Liver (tissue), 9 donors: ENCODE results near the gene AOPEP. TPM values are rescaled to one million over a fixed set of nuclear protein-coding genes. Genes with fewer than 3 reads are reported as not detected.

Source experiments
- DNase-seq: peaks from one replicate; pipeline ENCODE4 v3.0.0-alpha.2; 2017; ENCODE audit warnings: low spot score
- H3K27ac ChIP-seq, 2 donors: one replicate each; pipeline ENCODE4 v1.7.0; 2013; ENCODE audit warnings: inconsistent platforms in 2 of 2, low read length in 2 of 2, control low read depth in 1 of 2, low read depth in 1 of 2, mild to moderate bottlenecking in 1 of 2
- H3K27me3 ChIP-seq, 4 donors: one replicate each; pipeline versions ENCODE4 v1.6.1 to v1.7.0; 2013; ENCODE audit warnings: low read length in 3 of 4, inconsistent platforms in 1 of 4, mild to moderate bottlenecking in 1 of 4, moderate library complexity in 1 of 4; ENCODE audit not compliant: control insufficient read depth in 4 of 4, insufficient read depth in 4 of 4
- H3K36me3 ChIP-seq, 4 donors: one replicate each; pipeline versions ENCODE4 v1.6.1 to v1.7.0; 2013; ENCODE audit warnings: low read length in 3 of 4, mild to moderate bottlenecking in 3 of 4, low read depth in 1 of 4, moderate library complexity in 1 of 4; ENCODE audit not compliant: control insufficient read depth in 4 of 4, insufficient read depth in 3 of 4
- H3K4me1 ChIP-seq, 4 donors: one replicate each; pipeline versions ENCODE4 v1.6.1 to v1.7.0; 2013; ENCODE audit warnings: low read length in 3 of 4, mild to moderate bottlenecking in 3 of 4, moderate library complexity in 1 of 4; ENCODE audit not compliant: control insufficient read depth in 4 of 4, insufficient read depth in 4 of 4
- H3K4me3 ChIP-seq, 3 donors: one replicate each; pipeline versions ENCODE4 v1.6.1 to v1.7.0; 2013; ENCODE audit warnings: low read length in 3 of 3, control low read depth in 1 of 3, low read depth in 1 of 3, mild to moderate bottlenecking in 1 of 3
- H3K9ac ChIP-seq, 2 donors: one replicate each; pipeline ENCODE4 v1.7.0; 2013; ENCODE audit warnings: low read length in 2 of 2, mild to moderate bottlenecking in 2 of 2, moderate library complexity in 2 of 2, control low read depth in 1 of 2, low read depth in 1 of 2
- H3K9me3 ChIP-seq, 4 donors: one replicate each; pipeline versions ENCODE4 v1.6.1 to v1.7.0; 2013; ENCODE audit warnings: low read length in 3 of 4; ENCODE audit not compliant: control insufficient read depth in 4 of 4
- ATF3 ChIP-seq: IDR thresholded peaks from 2 replicates; pipeline ENCODE4 v1.6.1; 2016; ENCODE audit warnings: antibody characterized with exemption
- CTCF ChIP-seq: fragments of 150-350 bp; IDR thresholded peaks from 2 replicates; pipeline ENCODE4 v1.5.1; 2017; ENCODE audit warnings: improper control_type of control experiment, low read depth, low read length; ENCODE audit not compliant: missing input control
- EGR1 ChIP-seq, 2 donors: IDR thresholded peaks; 2 replicates each; pipeline ENCODE4 v1.6.1; 2016 to 2018; ENCODE audit warnings: antibody characterized with exemption in 2 of 2, low read depth in 2 of 2
- FOXA1 ChIP-seq: IDR thresholded peaks from 2 replicates; pipeline ENCODE4 v1.6.1; 2016; ENCODE audit warnings: antibody characterized with exemption
- FOXA2 ChIP-seq: IDR thresholded peaks from 2 replicates; pipeline ENCODE4 v1.6.1; 2016; ENCODE audit warnings: antibody characterized with exemption
- GABPA ChIP-seq, 2 donors: IDR thresholded peaks in 1 of 2; conservative IDR thresholded peaks in 1 of 2; 2 replicates each; pipeline ENCODE4 v1.6.1; 2016; ENCODE audit warnings: antibody characterized with exemption in 2 of 2, mild to moderate bottlenecking in 1 of 2, moderate library complexity in 1 of 2
- HNF4A ChIP-seq, 2 donors: conservative IDR thresholded peaks; 2 replicates each; pipeline ENCODE4 v1.6.1; 2016; ENCODE audit warnings: antibody characterized with exemption in 2 of 2, mild to moderate bottlenecking in 2 of 2
- HNF4G ChIP-seq: IDR thresholded peaks from 2 replicates; pipeline ENCODE4 v1.6.1; 2016; ENCODE audit warnings: antibody characterized with exemption
- JUND ChIP-seq, 2 donors: IDR thresholded peaks; 2 replicates each; pipeline ENCODE4 v1.6.1; 2016; ENCODE audit warnings: antibody characterized with exemption in 2 of 2
- MAX ChIP-seq: IDR thresholded peaks from 2 replicates; pipeline ENCODE4 v1.6.1; 2016; ENCODE audit warnings: antibody characterized with exemption
- NR2F2 ChIP-seq: IDR thresholded peaks from 2 replicates; pipeline ENCODE4 v1.6.1; 2016; ENCODE audit warnings: antibody characterized with exemption
- RAD21 ChIP-seq, 2 donors: IDR thresholded peaks; 2 replicates each; pipeline ENCODE4 v1.6.1; 2016; ENCODE audit warnings: antibody characterized with exemption in 2 of 2, mild to moderate bottlenecking in 2 of 2
- REST ChIP-seq: IDR thresholded peaks from 2 replicates; pipeline ENCODE4 v1.6.1; 2016; ENCODE audit warnings: antibody characterized with exemption, mild to moderate bottlenecking
- RXRA ChIP-seq, 2 donors: IDR thresholded peaks; 2 replicates each; pipeline ENCODE4 v1.6.1; 2017 to 2018; ENCODE audit warnings: antibody characterized with exemption in 2 of 2, mild to moderate bottlenecking in 1 of 2
- SP1 ChIP-seq: IDR thresholded peaks from 2 replicates; pipeline ENCODE4 v1.6.1; 2018; ENCODE audit warnings: antibody characterized with exemption, mild to moderate bottlenecking
- TAF1 ChIP-seq: conservative IDR thresholded peaks from 2 replicates; pipeline ENCODE4 v1.6.1; 2016; ENCODE audit warnings: antibody characterized with exemption, mild to moderate bottlenecking
- YY1 ChIP-seq: IDR thresholded peaks from 2 replicates; pipeline ENCODE4 v1.6.1; 2016; ENCODE audit warnings: antibody characterized with exemption, mild to moderate bottlenecking
- ZBTB33 ChIP-seq: IDR thresholded peaks from 2 replicates; pipeline ENCODE4 v1.6.1; 2016; ENCODE audit warnings: antibody characterized with exemption
- WGBS: extraction: QIAGEN DNeasy Blood & Tissue Kit; methylation state at CpG from one replicate; pipeline ENCODE4 v1.1.7; 2013; 5-methylcytosine and 5-hydroxymethylcytosine counted together
- polyA plus RNA-seq, 2 donors: library from polyadenylated mRNA; stranded (reverse) in 1 of 2; unstranded in 1 of 2; fragments of 200-250 nt in 1 of 2; fragments of >200 nt in 1 of 2; fragmentation: Nextera tagmentation in 1 of 2; extraction: Ambion mirVana in 1 of 2; gene quantifications; one replicate each; pipeline versions ENCODE4 v1.2.1 to v1.2.3, GENCODE V29; 2013 to 2015
- total RNA-seq, 2 donors: library from RNA; depleted of rRNA; stranded (reverse); fragments of >200 nt; gene quantifications; one replicate each; pipeline ENCODE4 v1.2.3, GENCODE V29; 2014
- donor health status: healthy.
- donor health status: healthy.
- donor health status: healthy.
- donor health status: healthy.
- donor health status: healthy.

AOPEP gene
- total and polyA plus RNA-seq, 4 donors: 22.2 to 77.1 (median 34.8) TPM

GRCh38 chr9:94821098-94821887, 94.8 kb downstream of the AOPEP start:
- Histone ChIP-seq H3K9me3 (no peaks in the 10 kb centered on the region), H3K36me3 (no peaks in the 10 kb centered on the region), H3K27ac (no peak overlapping the region), H3K9ac (no peak overlapping the region), H3K27me3 (no peaks in the 10 kb centered on the region), H3K4me1 (no peaks in the 10 kb centered on the region), H3K4me3 (no peak overlapping the region)
- WGBS: 98% methylated on average over 3 of the region's 3 CpGs
- DNase-seq: no peak
- TF ChIP-seq FOXA1 (no peak), EGR1 (IDR thresholded peaks at IDR 0.05; ENCODE audit: low read depth in 2 of 2) (no peak), RAD21 (IDR thresholded peaks at IDR 0.05) (no peak), CTCF (no peak), YY1 (no peak), HNF4G (no peak), HNF4A (conservative IDR thresholded peaks at IDR 0.05) (no peak), RXRA (IDR thresholded peaks at IDR 0.05) (no peak), ATF3 (no peak), REST (no peak), SP1 (no peak), ZBTB33 (no peak)

- Histone ChIP-seq H3K36me3 (no peaks in the 10 kb centered on the region), H3K4me3 (no peak overlapping the region), H3K4me1 (peaks cover 0 to 5% (median 2%) of the 10 kb centered on the region in 4 donors), H3K27ac (no peak overlapping the region), H3K9me3 (no peaks in the 10 kb centered on the region), H3K9ac (no peak overlapping the region), H3K27me3 (no peaks in the 10 kb centered on the region)
- DNase-seq: no peak
- 86% methylated on average over 2 of the region's 2 CpGs for WGBS
- TF ChIP-seq SP1 (no peak), JUND (IDR thresholded peaks at IDR 0.05) (no peak), REST (no peak), YY1 (no peak), NR2F2 (no peak), GABPA (IDR thresholded peaks at IDR 0.05 in 1 of 2, conservative IDR thresholded peaks at IDR 0.05 in 1 of 2) (no peak), FOXA1 (no peak), MAX (no peak), FOXA2 (no peak), EGR1 (IDR thresholded peaks at IDR 0.05; ENCODE audit: low read depth in 2 of 2) (no peak), TAF1 (no peak), ZBTB33 (no peak), RAD21 (IDR thresholded peaks at IDR 0.05) (no peak)
Measured at GRCh38 chr9:94822273-94822672, 95.8 kb downstream of the AOPEP start.
